GM18858 (cell line): ENCODE results near the gene MAEA.

Experiments
- ATAC-seq: cut with Tn5 transposase; IDR thresholded peaks from one replicate; pipeline ENCODE4 v1.9.1; 2021; ENCODE audit not compliant: unreplicated experiment

Gene MAEA

DNA sequence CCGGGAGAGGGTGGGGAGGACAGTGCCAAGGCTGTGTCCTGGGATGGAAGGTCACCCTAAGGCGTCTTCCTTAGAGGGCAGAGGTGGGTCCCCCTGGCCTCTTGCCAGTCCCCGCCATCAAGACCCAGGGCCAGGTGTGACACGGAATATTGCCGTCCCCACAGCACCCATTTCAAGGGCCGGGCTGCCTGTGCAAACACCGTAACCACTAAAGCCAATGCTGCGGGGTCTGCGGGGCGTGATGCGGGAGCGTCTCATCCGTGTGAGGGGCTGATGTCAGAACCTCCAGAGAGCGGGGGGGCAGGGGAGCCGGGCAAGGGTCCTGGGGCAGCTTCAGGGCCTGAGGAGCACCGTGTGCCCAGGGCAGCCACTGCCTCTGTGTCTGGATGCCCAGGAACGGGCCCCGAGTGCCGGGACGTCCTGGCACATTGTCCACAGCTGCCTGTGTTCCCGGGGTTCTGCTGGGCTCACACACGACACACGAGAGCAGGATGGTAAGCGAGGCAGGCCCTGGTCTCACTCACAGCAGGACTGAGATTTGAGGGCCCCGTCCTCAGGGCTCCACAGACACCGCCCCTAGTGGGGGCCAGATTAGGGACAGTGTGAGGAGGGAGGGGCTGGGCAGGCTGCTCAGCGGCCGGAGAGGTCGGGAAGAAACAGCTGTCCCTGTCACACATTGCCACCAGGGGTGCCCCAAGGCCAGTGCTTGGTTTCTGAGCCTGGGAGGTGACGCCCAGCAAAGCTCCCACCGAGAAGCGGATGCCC, 87.3 kb downstream of the MAEA start:
- ATAC-seq, result no peak

DNA sequence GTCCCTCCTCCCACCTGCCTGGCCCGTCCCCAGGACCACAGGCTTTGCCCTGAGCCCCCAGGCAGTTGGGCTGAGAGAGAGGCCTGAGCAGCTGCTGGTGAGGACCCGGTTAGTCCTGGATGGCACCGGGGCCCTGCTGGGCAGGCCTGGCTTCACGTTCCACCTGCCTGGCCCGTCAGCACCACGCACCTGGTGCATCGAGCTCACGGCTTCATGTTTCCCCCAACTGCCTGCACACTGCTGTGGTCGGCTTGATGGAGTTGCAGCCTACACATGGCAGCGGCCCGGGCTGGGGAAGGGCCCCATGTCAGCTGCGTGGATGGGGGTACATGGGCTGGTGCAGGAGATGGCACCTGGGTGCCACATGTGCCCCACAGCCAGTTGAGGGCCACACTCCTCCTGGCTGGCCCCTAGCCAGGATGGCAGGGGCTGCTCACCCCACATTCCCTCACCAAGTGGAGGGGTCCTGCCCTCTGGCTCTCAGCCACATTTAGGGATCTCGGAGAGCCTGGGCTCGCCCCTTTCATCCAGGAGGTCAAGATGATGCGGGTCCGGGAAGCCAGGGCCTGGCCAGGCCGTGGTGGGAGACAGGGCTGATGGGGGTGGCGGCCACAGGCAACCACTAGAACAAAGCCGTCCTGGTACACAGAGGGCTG, 88.0 kb downstream of the MAEA start:
- ATAC-seq, result no peak

DNA sequence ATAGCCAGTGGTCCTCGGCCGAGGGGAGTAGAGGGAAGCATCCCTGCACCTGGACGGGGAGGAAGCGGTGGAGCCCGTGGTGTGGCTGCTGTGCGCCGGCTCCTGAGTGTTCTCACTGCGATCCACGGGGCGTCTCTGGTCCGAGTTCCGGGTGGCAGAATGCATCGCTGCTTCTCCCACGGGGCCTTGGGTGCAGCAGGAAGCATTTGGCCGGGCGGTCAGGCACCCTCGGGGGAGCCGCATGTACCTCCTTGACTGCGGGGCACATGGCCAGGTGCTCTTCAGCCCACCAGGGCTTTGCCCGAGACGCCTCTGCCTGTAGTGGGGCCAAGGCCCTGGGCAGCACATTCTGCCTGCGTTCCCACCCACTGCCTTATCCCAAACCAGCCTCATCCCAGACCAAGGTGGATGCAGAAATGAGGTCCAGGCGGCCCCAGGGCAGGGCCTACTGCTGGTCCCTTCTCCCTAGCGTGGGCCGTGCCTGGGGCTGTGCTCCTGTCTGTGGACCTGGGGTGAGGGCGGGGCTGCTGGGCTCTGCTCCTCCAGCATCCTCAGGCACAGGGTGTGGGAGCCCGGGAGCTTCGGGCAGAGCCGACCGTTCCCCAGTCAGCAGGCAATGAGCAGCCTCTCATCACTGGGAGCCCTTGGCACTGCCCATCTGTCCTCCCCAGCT, 89.0 kb downstream of the MAEA start:
- no peak for ATAC-seq

DNA sequence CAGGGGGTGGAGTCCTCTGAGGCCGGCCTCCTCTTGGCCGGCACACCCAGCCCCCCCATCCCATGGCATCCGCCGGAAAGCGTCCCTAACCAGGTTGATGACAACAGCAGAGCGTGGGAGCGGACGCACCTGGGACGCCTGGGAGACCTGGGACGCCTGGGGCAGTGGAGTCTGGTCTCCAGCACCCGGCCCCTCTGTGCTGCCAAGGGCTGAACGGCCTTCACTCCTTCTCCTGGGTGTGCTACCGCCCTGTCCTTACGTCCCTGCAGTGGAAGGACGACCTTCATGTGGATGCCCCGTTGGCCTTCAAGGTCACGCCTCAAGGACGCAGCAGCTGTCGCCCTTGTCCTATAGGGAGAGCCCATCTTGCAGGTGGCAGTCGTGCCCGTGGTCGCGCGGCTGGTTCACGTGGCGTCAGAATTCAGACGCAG, 89.7 kb downstream of the MAEA start:
- no peak for ATAC-seq

DNA sequence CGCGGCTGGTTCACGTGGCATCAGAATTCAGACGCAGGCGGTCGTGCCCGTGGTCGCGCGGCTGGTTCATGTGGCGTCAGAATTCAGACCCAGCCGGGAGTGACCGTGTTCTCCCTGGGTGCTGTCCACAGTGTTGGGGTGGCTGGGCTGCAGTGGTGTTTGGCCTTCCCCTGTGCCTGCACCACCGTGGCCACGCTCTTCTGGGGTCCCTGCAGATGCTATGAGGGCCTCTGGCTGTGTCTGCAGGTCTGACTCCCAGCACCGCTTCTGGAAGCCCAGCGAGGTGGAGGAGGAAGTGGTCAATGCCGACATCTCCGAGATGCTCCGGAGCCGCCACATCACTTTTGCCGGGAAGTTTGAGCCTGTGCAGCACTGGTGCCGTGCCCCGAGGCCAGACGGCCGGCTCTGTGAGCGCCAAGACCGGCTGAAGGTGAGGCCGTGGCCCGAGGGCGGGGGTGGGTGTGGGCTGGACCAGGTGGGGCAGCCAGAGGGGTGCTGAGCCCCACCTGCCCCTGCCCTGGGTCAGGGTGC, 90.2 kb downstream of the MAEA start:
- no peak for ATAC-seq

DNA sequence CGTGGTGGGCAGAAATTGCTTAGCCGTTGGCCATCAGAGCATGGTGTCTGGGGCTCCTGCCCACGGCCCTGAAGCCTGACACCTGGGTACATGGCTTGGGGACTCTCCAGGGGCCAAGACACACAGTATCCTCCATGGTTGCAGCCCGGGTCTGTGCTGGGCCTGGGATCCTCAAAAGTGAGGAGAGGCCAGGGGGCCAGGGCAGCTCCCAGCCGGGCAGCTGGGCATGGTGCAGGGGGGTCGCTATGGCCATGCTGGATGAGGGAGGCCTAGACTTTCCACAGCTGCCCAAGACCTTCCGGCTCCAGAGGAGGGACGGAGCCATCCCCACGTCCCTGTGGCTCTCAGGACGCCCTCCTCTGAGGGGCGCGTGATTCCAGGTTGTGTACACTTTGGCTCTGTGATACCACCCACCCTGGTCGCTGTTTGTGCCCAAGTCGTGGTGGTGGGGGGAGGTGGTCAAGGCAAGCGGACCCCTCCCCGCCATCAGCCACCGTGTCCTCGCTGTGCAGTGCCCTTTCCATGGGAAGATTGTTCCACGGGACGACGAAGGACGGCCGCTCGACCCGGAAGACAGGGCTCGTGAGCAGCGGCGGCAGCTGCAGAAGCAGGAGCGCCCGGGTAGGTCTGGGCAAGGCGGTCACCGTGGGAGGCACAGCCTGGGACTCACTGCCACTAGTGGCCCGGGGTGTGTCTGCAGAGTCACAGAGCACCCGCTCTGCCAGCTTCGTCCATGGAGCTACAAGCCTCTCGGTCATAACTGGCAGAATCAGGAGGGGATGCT, 90.9 kb downstream of the MAEA start:
- no peak for ATAC-seq

DNA sequence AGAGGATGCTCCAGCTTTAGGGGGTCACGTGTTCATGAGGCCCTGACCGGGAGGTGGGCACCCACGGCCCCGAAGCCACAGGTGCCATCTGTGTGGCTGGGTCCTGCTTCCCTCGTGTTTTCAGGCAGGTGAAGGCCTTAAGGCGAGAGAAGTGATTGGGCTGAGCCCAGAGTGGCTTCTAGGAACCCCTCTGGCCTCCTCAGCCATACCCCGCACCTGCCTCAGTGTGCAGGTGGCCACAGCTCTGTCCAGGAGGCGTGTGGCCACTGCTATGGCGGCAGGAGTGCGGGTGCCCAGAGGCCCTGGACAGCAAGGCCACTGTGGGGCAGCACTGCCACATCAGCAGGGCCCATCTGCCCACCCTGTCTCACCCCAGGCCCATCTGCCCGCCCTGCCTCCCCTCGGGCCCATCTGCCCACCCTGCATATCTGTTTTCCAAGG, 91.5 kb downstream of the MAEA start:
- ATAC-seq, result no peak

DNA sequence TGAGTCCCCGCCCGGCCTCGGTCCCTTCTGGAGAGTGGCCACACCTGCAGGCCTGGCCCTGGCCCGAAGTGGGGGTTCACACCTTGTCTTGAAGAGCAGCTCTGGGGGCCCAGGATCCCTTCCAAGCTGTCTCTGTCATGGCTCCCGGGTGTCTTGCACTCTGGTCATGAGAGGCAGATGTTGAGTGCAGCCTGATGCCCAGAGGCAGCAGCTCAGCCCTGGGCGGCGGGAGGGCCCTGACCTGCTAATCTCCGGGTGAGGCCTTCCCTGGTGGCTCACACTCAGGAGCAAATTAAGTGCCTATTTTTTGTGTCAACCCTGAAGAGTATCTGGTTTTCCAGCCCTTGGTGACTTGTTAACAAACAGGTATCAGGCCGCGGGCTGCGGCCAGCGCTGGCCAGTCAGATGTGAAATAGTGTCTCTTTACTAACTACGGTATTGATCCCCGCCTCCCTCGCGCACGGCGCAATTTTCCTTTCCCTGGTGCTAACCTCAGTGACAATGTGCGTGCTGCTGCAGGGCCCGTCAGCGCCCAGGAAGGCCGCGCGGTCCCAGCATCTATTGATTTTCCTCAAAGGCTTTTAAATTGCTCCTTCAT, 92.4 kb downstream of the MAEA start:
- ATAC-seq, result no peak

DNA sequence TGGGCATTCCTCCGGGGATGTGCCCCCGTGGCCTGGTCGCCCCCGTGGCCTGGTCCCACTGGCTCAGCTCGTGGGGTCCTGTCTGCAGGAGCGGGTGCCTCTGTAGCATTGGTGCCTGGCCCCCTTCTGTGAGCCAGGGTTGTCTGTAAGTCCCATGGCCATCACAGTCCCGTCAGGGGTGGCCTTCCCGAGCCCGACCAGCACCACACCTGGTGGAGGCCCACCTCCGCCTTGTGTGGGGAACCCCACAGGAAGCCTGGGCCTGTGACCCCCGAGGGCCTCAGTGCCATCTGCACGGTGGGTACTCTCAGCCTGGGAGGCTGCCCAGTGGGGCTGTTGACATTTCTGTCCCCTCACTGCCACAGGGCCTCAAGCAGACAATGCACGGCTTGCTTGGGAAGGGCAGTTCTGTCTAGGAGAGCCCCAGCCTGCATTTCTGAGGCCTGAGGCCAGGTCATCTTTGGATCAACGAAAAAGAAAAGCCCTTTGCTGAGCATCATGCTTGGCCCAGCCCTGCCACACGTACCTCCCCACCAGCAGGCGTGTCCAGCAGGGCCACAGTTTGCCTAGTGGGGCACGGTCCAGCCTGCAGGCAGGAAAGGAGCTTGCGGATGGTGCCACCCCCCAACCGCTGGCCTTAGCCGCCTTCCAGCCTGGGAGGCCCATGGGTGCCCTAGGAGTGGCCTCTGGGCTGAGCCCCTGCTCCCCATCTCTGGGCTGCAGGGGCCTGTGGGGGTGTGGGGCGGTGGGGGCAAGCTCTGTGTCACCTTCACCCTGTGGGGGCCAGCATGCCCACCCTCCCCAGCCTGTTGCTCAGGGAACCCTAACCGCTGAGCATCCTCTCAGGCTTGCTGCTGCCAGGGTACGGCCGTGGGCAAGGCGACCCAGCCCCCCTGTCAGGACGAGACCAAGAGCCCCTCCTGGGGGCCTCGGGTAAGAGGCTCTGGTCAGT, 93.4 kb downstream of the MAEA start:
- no peak for ATAC-seq

DNA sequence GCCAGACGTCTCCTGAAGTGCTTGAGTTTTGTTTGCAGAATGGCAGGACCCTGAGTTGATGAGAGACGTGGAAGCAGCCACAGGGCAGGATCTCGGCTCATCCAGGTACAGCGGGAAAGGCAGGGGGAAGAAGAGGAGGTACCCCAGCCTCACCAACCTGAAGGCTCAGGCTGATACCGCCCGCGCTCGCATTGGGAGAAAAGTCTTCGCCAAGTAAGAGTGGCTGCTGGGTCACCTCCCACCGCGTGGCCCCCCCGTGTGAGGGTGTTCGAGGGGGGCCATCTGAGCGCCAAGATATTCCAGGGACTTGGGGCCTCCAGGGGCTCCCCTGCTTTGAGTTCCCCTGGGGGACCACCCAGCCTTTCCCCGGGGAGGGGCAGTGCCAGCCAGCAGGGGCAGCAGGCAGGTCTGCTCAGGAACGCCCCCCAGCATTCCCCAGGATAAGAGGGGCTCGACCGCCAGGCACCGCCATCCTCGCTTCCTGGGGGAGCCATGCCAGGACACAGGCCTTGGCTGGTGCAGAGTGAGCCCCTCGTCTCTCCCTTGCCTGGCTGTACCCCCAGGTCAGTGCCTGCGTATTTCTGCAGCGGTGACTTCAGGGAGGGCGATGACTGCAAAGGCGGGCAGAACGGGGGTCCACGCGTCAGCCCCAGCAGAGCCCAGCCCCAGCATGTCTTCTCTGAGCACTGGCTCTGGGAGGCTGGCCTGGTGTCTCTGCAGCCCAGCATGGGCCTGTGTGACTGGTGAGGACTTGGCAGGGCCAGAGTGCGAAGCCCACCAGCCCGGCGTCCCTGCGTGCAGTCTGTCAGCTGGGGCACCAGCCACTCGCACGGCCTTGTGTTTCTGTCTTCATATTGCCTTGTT, 94.3 kb downstream of the MAEA start:
- no peak for ATAC-seq

DNA sequence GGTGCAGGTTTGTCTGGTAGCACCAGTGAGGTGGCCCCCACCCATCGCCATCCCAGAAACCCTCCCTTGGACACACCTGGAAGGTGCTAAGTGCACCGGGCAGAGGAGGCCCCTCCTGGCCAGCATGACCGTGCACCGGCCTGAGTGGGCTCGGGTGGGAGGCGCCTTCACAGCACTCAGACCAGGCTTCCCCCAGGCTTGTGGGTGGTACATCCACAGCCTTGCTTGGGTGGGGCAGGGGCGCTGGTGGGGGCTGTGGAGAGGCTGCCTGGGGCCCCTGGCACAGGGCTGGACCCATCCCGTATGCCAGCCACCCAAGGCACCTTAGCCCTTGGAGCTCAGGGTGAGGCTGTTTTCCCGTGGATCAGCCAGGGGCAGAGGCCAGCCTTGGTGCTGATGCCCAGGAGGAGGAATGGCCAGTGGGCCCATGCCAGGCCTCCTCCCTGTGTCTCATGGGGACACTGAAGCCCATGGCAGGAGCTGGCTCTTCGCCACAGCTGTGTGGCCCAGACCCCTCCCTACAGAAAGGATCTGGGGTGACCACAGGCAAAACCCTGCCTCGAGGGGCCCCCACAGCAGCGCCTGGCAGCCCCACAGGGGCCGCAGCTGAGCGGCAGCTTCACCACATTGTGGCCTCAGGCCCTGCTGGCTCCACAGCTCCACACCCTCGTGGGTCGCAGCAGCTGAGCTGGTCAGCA, 95.1 kb downstream of the MAEA start:
- ATAC-seq, result no peak

DNA sequence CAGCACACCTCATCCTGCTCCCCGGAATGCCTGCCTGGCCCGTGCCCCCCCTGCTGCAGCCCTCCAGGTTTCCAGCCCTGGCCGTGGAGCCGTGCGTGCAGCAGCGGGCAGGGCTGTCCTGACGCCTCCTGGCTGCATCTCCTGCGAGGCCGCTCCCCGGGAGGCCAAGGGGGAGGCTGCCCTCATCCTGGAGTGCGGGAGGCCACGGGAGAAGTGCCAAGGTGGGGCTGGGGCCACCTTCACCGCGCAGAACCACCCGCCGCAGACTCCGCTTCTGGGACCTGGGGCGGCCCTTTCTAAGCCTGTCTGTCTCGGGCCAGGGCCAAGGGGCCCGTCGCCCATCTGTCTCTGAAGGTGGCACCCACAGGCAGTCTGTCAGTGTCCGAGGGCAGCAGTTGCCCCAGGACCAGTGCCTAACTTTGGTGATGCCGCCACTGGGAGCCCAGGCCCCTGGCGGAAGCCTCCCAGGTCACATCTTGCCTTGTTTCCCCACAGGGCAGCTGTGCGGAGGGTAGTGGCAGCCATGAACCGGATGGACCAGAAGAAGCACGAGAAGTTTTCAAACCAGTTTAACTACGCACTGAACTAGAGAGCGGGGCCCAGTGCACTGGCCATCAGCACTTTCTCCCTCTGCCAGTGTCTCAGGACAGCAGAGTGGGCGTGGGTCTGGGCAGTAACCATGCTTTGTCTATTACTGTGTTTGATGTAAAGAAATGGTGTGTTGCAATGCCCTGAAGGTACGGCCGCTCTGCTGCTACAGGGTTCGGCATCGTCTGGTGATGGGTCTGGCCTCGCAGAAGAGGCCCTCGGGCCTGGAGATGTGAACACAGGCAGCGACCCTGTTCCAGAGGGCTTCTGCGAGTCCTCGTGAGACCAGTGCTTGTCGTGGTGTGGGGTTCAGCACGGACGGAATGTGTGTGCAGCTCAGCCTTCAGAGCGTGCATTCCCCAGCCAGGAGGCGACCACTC, 96.0 kb downstream of the MAEA start:
- no peak for ATAC-seq
